Measurements from ENCODE around the gene NBEA. TPM values are rescaled to one million over a fixed set of nuclear protein-coding genes. Genes with fewer than 3 reads are reported as not detected.

Gene NBEA
- total and polyA plus RNA-seq, 2 experiments from 2014 or later: 9.1 to 29.1 TPM

DNA sequence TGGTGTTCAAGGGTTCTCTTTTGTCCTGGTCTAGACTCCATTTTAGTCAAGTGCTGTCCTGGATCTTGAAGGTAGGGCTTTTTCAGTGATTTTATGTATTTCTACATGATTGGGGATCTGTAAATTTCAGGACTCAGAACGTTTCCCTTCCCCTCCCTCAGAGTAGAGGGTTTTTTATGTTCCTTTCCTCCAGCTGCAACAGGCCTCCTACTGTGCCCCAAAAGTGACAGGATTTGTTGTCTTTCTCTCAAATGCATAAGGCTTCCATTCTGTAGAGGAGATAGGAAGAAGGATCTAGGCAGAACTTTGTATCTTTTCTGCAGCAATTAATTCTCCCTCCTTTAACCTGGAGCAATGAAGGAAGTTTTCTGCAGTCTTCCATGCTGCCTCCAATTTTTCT, 283.1 kb downstream of the NBEA start (continued):
- TF ChIP-seq, protein P1, sequence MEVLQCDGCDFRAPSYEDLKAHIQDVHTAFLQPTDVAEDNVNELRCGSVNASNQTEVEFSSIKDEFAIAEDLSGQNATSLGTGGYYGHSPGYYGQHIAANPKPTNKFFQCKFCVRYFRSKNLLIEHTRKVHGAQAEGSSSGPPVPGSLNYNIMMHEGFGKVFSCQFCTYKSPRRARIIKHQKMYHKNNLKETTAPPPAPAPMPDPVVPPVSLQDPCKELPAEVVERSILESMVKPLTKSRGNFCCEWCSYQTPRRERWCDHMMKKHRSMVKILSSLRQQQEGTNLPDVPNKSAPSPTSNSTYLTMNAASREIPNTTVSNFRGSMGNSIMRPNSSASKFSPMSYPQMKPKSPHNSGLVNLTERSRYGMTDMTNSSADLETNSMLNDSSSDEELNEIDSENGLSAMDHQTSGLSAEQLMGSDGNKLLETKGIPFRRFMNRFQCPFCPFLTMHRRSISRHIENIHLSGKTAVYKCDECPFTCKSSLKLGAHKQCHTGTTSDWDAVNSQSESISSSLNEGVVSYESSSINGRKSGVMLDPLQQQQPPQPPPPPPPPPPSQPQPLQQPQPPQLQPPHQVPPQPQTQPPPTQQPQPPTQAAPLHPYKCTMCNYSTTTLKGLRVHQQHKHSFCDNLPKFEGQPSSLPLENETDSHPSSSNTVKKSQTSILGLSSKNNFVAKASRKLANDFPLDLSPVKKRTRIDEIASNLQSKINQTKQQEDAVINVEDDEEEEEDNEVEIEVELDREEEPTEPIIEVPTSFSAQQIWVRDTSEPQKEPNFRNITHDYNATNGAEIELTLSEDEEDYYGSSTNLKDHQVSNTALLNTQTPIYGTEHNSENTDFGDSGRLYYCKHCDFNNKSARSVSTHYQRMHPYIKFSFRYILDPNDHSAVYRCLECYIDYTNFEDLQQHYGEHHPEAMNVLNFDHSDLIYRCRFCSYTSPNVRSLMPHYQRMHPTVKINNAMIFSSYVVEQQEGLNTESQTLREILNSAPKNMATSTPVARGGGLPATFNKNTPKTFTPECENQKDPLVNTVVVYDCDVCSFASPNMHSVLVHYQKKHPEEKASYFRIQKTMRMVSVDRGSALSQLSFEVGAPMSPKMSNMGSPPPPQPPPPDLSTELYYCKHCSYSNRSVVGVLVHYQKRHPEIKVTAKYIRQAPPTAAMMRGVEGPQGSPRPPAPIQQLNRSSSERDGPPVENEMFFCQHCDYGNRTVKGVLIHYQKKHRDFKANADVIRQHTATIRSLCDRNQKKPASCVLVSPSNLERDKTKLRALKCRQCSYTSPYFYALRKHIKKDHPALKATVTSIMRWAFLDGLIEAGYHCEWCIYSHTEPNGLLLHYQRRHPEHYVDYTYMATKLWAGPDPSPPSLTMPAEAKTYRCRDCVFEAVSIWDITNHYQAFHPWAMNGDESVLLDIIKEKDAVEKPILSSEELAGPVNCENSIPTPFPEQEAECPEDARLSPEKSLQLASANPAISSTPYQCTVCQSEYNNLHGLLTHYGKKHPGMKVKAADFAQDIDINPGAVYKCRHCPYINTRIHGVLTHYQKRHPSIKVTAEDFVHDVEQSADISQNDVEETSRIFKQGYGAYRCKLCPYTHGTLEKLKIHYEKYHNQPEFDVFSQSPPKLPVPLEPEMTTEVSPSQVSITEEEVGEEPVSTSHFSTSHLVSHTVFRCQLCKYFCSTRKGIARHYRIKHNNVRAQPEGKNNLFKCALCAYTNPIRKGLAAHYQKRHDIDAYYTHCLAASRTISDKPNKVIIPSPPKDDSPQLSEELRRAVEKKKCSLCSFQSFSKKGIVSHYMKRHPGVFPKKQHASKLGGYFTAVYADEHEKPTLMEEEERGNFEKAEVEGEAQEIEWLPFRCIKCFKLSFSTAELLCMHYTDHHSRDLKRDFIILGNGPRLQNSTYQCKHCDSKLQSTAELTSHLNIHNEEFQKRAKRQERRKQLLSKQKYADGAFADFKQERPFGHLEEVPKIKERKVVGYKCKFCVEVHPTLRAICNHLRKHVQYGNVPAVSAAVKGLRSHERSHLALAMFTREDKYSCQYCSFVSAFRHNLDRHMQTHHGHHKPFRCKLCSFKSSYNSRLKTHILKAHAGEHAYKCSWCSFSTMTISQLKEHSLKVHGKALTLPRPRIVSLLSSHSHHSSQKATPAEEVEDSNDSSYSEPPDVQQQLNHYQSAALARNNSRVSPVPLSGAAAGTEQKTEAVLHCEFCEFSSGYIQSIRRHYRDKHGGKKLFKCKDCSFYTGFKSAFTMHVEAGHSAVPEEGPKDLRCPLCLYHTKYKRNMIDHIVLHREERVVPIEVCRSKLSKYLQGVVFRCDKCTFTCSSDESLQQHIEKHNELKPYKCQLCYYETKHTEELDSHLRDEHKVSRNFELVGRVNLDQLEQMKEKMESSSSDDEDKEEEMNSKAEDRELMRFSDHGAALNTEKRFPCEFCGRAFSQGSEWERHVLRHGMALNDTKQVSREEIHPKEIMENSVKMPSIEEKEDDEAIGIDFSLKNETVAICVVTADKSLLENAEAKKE (CRISPR knock-in tag; IDR thresholded peaks at IDR 0.05): no peak

DNA sequence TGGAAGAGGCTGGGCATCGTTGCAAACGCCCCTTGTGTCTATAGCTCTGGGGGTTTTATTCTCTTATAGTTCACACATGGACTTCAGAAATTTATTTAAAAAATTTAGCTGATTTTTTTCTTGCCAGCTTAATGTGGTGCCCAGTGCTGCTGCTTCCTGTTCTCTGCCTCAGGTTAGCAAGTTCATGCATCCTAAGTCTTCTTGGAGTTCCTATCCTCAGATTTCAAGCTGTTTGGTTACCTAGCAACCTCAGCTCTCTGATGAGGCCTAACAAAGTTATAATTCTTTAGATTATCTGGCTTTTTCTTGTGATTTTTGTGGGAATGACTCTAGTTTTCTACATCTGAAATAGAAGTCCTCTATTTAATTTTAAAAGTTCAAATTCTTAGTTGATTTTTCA, 283.5 kb downstream of the NBEA start:
- H3K27ac Mint-ChIP-seq: no peak overlapping the region
- no peak overlapping the region for H3K4me3 Mint-ChIP-seq

DNA sequence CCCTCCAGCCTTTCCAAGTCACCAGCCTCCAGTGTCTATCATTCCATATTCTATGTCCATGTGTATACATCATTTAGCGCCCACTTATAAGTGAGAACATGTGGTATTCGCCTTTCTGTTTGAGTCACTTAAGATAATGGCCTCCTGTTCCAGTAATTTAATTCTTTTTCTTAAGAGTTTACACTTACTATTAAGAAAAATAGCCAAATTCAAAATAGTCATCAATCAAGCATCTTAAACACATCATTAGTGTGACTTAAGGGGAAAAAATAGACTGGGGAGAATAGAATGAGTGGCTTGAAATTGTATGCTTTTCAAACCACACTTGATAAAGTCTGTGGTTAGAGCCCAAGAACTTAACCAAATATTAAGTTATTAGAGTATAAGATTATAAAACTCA, 286.5 kb downstream of the NBEA start:
- no peak for ATAC-seq
- TF ChIP-seq, protein P1 (CRISPR knock-in tag; IDR thresholded peaks at IDR 0.05): no peak

More for the DNA sequence above, 283.5 kb downstream of the NBEA start:
- DNase-seq (ENCODE audit: low spot score) (peak; percentile 46), ATAC-seq (peak; percentile 77)
- H3K4me2 ChIP-seq: no peak overlapping the region
- Mint-ChIP-seq H3K27me3 (ENCODE audit: insufficient read depth, low read depth, poor library complexity) (no peaks in the 10 kb centered on the region), H3K36me3 (ENCODE audit: low read depth) (peaks cover 8% of the 10 kb centered on the region), H3K4me1 (peaks cover 21% of the 10 kb centered on the region), H3K9me3 (peaks cover 4% of the 10 kb centered on the region; the same call in 1 of the 3 replicates)
- H3K27me3 ChIP-seq (ENCODE audit: insufficient read depth): no peaks in the 10 kb centered on the region
- no peaks in the 10 kb centered on the region for H3K79me2 ChIP-seq (replicated peaks; ENCODE audit: insufficient read depth)
- H4K20me1 ChIP-seq (replicated peaks; ENCODE audit: insufficient read depth): no peaks in the 10 kb centered on the region
- no peak overlapping the region for H3K27ac ChIP-seq (ENCODE audit: low read depth)
- H2AFZ ChIP-seq: no peak overlapping the region
- TF ChIP-seq JUNB (IDR thresholded peaks at IDR 0.05; ENCODE audit: unreplicated experiment): no peak
- TF ChIP-seq ZNF331 (CRISPR knock-in tag; IDR thresholded peaks at IDR 0.05; ENCODE audit: low read depth): no peak
- TF ChIP-seq ZNF114 (CRISPR knock-in tag; IDR thresholded peaks at IDR 0.05): no peak
- peaks cover 6% of the 10 kb centered on the region for H3K4me1 ChIP-seq (ENCODE audit: insufficient read depth)
- no peaks in the 10 kb centered on the region for H3F3A ChIP-seq (replicated peaks; ENCODE audit: low read depth)
- H3K36me3 ChIP-seq (ENCODE audit: insufficient read depth): no peaks in the 10 kb centered on the region
- H3K9me2 ChIP-seq (ENCODE audit: insufficient read depth): no peaks in the 10 kb centered on the region
- no peak overlapping the region for H3K4me3 ChIP-seq

More for the DNA sequence above, 286.5 kb downstream of the NBEA start:
- Mint-ChIP-seq H3K4me3 (no peak overlapping the region), H3K27me3 (ENCODE audit: insufficient read depth, low read depth, poor library complexity) (no peaks in the 10 kb centered on the region), H3K9me3 (no peaks in the 10 kb centered on the region), H3K36me3 (ENCODE audit: low read depth) (no peaks in the 10 kb centered on the region), H3K4me1 (peaks cover 29% of the 10 kb centered on the region), H3K27ac (no peak overlapping the region)
- H3K27me3 ChIP-seq (ENCODE audit: insufficient read depth): no peaks in the 10 kb centered on the region
- H3K4me2 ChIP-seq: no peak overlapping the region
- no peaks in the 10 kb centered on the region for H3K79me2 ChIP-seq (replicated peaks; ENCODE audit: insufficient read depth)
- H3F3A ChIP-seq (replicated peaks; ENCODE audit: low read depth): no peaks in the 10 kb centered on the region
- H3K27ac ChIP-seq (ENCODE audit: low read depth): no peak overlapping the region
- no peaks in the 10 kb centered on the region for H3K9me2 ChIP-seq (ENCODE audit: insufficient read depth)
- no peak for DNase-seq (ENCODE audit: low spot score)
- H3K4me3 ChIP-seq: no peak overlapping the region
- H4K20me1 ChIP-seq (replicated peaks; ENCODE audit: insufficient read depth): no peaks in the 10 kb centered on the region
- H3K4me1 ChIP-seq (ENCODE audit: insufficient read depth): peaks cover 6% of the 10 kb centered on the region
- H3K36me3 ChIP-seq (ENCODE audit: insufficient read depth): no peaks in the 10 kb centered on the region
- H2AFZ ChIP-seq: no peak overlapping the region

Measured in GM23338 (cell line).